Activated naive CD8-positive, alpha-beta T cell treated with anti-CD3 and anti-CD28 coated beads, Interleukin-2, amount 10 ng/mL, durations not matched to agents 7 days and 5 days (primary cell): ENCODE data around the gene SMG7. TPM values are rescaled to one million over a fixed set of nuclear protein-coding genes. Genes with fewer than 3 reads are reported as not detected.

Experiments used
- ATAC-seq: fragments of 150-1000 bp; cut with Tn5 transposase; one replicate; pipeline ENCODE4 v1.10.0; 2021; ENCODE audit warnings: low read depth, moderate library complexity
- POLR2A ChIA-PET: fragments of 350-600 bp; sonication (Branson Sonifier 250); formaldehyde crosslinking; loops from one replicate; lab custom pipeline; 2021; ENCODE audit warnings: antibody characterized with exemption; lab: Charles Lee
- DNase-seq: peaks from one replicate; pipeline ENCODE4 v3.0.0; 2021
- H3K27ac Mint-ChIP-seq: one replicate; pipeline ENCODE4 v1.8.0; 2022; ENCODE audit warnings: mild to moderate bottlenecking, mixed read lengths
- H3K27me3 Mint-ChIP-seq: one replicate; pipeline ENCODE4 v1.8.0; 2022; ENCODE audit warnings: mild to moderate bottlenecking, moderate library complexity, mixed read lengths
- H3K36me3 Mint-ChIP-seq: one replicate; pipeline ENCODE4 v1.8.0; 2021; ENCODE audit warnings: mild to moderate bottlenecking, mixed read lengths
- H3K4me1 Mint-ChIP-seq: one replicate; pipeline ENCODE4 v1.8.0; 2021; ENCODE audit warnings: mixed read lengths
- H3K4me3 Mint-ChIP-seq: one replicate; pipeline ENCODE4 v1.8.0; 2022; ENCODE audit warnings: mild to moderate bottlenecking, moderate library complexity, mixed read lengths
- H3K9me3 Mint-ChIP-seq: one replicate; pipeline ENCODE4 v1.8.0; 2021; ENCODE audit warnings: mixed read lengths
- total RNA-seq, 2 experiments: library from RNA; stranded (reverse); gene quantifications; one replicate each; pipeline ENCODE4 v1.2.3, GENCODE V29; 2021

SMG7 gene
- total RNA-seq, 2 experiments from 2014 or later, result 73.6 to 76.0 TPM

DNA sequence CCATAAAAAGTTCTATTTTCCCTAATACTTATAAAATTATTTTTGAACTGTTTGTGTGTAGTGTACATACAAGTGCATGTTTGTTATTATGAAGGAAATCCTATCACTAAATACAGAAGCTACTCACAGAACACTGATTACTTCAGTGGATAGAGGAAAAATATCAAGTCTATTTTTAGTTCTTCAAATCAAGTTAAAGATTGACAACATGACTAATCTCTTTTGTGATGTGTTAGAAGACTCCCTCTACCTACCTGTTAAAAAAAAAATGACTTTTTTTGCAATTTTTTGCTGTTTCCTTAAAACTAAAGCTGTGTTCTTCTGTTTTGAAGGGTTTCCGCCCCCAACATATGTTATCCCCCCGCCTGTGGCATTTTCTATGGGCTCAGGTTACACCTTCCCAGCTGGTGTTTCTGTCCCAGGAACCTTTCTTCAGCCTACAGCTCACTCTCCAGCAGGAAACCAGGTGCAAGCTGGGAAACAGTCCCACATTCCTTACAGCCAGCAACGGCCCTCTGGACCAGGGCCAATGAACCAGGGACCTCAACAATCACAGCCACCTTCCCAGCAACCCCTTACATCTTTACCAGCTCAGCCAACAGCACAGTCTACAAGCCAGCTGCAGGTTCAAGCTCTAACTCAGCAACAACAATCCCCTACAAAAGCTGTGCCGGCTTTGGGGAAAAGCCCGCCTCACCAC is 72.4 kb downstream of the SMG7 start:
- Mint-ChIP-seq H3K4me3 (no peak overlapping the region), H3K9me3 (no peaks in the 10 kb centered on the region), H3K36me3 (peaks cover 28% of the 10 kb centered on the region), H3K4me1 (peaks cover 8% of the 10 kb centered on the region), H3K27me3 (no peaks in the 10 kb centered on the region), H3K27ac (no peak overlapping the region)
- no peak for ATAC-seq
- DNase-seq, result no peak
- POLR2A ChIA-PET, result no interaction called here

DNA sequence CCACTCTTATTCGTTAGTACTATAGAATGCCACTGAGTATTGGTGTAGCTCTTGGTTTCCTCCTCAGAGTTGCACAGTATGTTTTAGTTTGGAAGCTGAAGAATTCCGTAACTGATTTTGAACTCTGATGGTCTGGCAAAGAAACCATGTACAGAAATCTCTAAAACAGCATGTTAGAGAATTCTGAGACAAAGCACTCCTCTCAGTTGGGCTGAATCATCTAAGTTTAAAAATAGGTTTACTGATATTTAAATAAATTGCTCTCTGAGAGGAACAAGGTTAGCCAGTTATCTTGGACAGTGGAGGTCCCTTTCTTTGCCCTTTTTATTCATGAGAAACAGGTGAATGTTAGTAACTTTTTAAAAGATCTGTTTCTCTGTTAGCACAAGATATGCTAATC is 74.1 kb downstream of the SMG7 start:
- H3K4me1 Mint-ChIP-seq, result peaks cover 8% of the 10 kb centered on the region
- no peaks in the 10 kb centered on the region for H3K27me3 Mint-ChIP-seq
- ATAC-seq (no peak), DNase-seq (no peak)
- H3K4me3 Mint-ChIP-seq, result no peak overlapping the region
- no peaks in the 10 kb centered on the region for H3K9me3 Mint-ChIP-seq
- peaks cover 32% of the 10 kb centered on the region for H3K36me3 Mint-ChIP-seq
- H3K27ac Mint-ChIP-seq, result no peak overlapping the region
- POLR2A ChIA-PET, result no interaction called here

DNA sequence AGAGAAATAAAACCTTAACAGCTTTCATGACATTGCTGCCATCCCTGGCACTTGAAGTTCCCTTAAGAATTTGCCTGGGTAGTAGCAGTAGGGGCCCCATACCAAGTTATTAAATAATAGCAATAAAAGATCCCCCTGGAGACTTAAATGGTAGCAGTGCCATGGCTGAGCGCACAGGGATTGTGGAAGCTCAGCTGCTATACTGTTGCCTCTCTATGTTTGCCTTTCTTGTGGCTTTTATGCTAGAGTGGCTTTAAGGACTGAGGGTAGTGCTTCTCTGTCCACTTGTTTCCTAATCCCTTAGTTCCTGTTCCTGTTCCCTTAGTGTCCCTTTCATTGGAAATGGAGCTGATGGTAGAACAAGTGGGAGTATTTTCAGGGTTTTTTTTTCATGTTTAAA is 75.8 kb downstream of the SMG7 start:
- Mint-ChIP-seq H3K27me3 (no peaks in the 10 kb centered on the region), H3K4me1 (peaks cover 3% of the 10 kb centered on the region), H3K4me3 (no peak overlapping the region), H3K9me3 (no peaks in the 10 kb centered on the region), H3K36me3 (peaks cover 29% of the 10 kb centered on the region), H3K27ac (no peak overlapping the region)
- POLR2A ChIA-PET, result no interaction called here
- DNase-seq (no peak), ATAC-seq (no peak)

DNA sequence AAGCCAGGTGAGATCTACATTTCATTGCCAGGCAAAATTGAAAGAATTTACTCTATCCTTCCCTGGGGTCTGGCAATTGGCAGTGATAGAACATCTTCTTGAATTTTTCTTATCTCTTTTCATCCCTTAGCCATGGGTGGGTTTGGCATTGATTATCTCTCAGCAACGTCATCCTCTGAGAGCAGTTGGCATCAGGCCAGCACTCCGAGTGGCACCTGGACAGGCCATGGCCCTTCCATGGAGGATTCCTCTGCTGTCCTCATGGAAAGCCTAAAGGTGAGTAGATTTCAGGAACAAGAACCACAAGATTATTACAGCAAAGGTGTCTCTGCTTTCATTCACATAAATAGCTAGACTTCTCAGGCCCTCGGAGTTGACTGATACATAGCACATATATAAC is 78.6 kb downstream of the SMG7 start:
- Mint-ChIP-seq H3K9me3 (no peaks in the 10 kb centered on the region), H3K27me3 (no peaks in the 10 kb centered on the region), H3K27ac (peak overlapping the region; percentile 27)

DNA sequence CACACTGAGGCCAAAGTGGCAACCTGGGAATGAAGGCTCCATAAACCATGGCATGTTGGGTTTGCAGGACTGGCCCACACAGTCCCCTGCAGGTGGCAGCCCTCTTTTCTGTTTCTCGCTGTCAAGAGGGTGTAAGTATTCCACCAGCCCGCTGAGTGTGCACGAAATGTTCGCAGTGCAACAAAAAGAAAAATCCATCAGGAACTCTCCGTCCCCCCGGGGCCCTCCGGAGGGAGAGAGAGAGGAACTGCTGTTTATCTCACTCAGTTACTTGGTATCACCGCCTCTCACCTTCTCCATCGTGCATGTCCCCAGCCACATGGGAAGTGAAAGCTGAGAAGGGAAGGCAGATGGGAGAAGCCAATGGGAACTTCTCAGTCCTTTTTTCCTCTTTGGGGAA is 79.6 kb downstream of the SMG7 start:
- Mint-ChIP-seq H3K9me3 (no peaks in the 10 kb centered on the region), H3K27ac (no peak overlapping the region), H3K27me3 (no peaks in the 10 kb centered on the region), H3K36me3 (peaks cover 27% of the 10 kb centered on the region), H3K4me1 (peaks cover 5% of the 10 kb centered on the region), H3K4me3 (no peak overlapping the region)
- ATAC-seq (no peak), DNase-seq (no peak)
- POLR2A ChIA-PET, result no interaction called here

More for the DNA sequence above, 78.6 kb downstream of the SMG7 start:
- Mint-ChIP-seq H3K4me3 (no peak overlapping the region), H3K4me1 (peaks cover 5% of the 10 kb centered on the region), H3K36me3 (peaks cover 29% of the 10 kb centered on the region)
- ATAC-seq (no peak), DNase-seq (no peak)
- POLR2A ChIA-PET, result no interaction called here

DNA sequence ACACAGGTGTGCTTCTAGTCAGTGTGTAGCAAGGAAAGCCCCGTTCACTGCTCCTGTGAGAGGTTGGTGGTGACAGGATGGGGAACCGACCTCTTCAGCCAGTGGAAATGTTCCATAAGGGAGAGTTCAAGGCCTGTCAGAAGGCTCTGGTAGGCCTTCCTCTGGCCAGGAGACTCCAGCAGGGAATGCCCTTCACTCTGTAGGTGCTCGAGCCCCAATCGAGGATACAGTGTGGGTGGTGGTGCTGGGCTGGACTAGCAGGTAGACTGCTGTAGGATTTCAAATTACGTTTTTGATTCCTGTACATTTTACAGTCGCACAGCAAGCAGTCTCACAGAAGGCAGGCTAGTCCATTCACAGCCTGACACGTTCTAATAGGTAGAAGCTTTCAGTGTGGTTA is 80.1 kb downstream of the SMG7 start:
- Mint-ChIP-seq H3K27me3 (no peaks in the 10 kb centered on the region), H3K9me3 (no peaks in the 10 kb centered on the region), H3K27ac (no peak overlapping the region), H3K4me1 (peaks cover 5% of the 10 kb centered on the region), H3K4me3 (no peak overlapping the region), H3K36me3 (peaks cover 28% of the 10 kb centered on the region)
- POLR2A ChIA-PET, result no interaction called here
- no peak for DNase-seq
- ATAC-seq, result no peak

DNA sequence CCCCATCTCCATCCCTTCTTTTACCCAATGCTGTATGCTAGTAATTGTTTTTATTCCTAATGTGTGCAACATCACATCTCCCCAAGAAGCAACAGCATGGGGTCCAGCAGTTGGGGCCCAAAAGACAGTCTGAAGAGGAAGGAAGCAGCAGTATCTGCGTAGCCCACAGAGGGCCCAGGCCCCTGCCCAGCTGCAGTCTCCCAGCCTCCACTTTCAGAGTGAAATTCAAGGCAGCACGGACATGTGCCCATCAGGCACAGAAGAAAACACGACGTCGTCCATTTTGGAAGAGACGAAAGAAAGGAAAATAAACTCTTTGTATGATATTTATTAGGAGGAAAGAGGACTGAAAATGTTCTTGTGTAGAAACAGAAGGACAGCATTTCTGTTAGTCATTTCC is 80.6 kb downstream of the SMG7 start:
- no peak overlapping the region for H3K27ac Mint-ChIP-seq
- POLR2A ChIA-PET, result no interaction called here

DNA sequence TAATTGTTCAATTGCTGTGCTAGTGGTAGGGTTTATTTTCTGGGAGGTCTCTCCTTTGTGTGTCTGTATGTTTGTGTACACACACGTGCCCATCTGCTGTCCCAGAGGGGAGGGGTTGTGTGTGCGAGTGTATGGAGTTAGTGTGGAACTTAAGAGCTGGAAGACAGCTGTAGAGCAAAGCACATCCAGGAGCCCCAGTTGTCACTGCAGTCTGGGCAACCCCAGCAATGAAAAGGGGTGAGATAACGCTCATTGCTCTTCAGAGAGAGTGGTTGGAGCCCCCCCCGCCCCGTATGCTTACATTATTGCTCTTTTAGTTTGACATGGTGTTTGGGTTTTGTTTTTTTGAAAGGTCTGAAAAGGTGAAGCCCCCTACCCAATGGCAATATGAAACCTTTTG is 81.0 kb downstream of the SMG7 start:
- H3K9me3 Mint-ChIP-seq, result no peaks in the 10 kb centered on the region
- no peaks in the 10 kb centered on the region for H3K27me3 Mint-ChIP-seq
- ATAC-seq (no peak), DNase-seq (no peak)
- H3K36me3 Mint-ChIP-seq, result peaks cover 33% of the 10 kb centered on the region
- H3K4me1 Mint-ChIP-seq, result peaks cover 5% of the 10 kb centered on the region
- H3K4me3 Mint-ChIP-seq, result no peak overlapping the region
- POLR2A ChIA-PET, result no interaction called here
- H3K27ac Mint-ChIP-seq, result no peak overlapping the region

More for the DNA sequence above, 80.6 kb downstream of the SMG7 start:
- Mint-ChIP-seq H3K36me3 (peaks cover 32% of the 10 kb centered on the region), H3K9me3 (no peaks in the 10 kb centered on the region), H3K4me1 (peaks cover 5% of the 10 kb centered on the region), H3K27me3 (no peaks in the 10 kb centered on the region), H3K4me3 (no peak overlapping the region)
- ATAC-seq, result no peak
- DNase-seq, result no peak

DNA sequence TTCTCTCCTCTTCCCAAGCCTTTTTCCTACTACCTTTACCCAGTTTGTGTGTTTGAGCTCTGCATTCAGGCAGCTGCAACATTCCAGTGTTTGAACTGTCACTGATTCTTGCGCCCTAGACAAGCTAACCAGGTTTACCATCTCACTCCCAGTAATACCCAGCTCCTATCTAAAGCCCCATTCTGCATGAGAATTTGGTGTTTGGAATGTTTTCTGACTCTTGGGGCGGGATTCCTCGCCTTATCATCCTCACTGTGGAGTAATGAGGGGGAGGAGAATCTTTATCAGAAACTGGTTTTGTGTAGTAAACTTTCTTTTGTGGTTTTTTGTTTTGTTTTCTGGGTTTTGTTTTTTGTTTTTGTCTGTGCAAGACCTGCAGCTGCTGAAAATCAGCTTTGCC is 81.5 kb downstream of the SMG7 start:
- no peak for ATAC-seq

DNA sequence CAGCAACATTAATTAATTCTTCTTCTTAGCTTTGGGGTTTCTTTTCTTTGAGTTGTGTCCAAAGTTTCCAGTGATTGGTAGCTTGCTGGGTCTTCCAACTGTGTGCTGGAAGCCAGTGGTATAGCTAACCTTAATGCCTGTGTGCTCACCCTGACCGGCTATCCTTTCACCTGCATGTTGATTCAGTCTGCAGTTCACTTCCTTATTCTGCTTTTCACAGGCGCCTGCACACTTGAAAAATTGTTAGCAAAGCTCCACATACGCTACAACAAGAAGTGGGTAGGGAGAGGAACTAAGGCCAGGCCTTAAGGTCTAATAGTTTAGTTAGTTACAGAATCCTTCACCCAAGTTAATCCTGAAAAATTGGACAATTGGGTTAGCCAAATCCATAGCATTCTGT is 82.3 kb downstream of the SMG7 start:
- DNase-seq (no peak), ATAC-seq (no peak)
- Mint-ChIP-seq H3K4me1 (peaks cover 5% of the 10 kb centered on the region), H3K27ac (no peak overlapping the region), H3K36me3 (peaks cover 31% of the 10 kb centered on the region), H3K27me3 (no peaks in the 10 kb centered on the region), H3K9me3 (no peaks in the 10 kb centered on the region), H3K4me3 (no peak overlapping the region)
- POLR2A ChIA-PET, result no interaction called here

More for the DNA sequence above, 81.5 kb downstream of the SMG7 start:
- Mint-ChIP-seq H3K4me3 (no peak overlapping the region), H3K27ac (peak overlapping the region; percentile 67), H3K4me1 (peaks cover 5% of the 10 kb centered on the region), H3K9me3 (no peaks in the 10 kb centered on the region), H3K27me3 (no peaks in the 10 kb centered on the region), H3K36me3 (peaks cover 30% of the 10 kb centered on the region)
- POLR2A ChIA-PET, result no interaction called here
- DNase-seq, result no peak

DNA sequence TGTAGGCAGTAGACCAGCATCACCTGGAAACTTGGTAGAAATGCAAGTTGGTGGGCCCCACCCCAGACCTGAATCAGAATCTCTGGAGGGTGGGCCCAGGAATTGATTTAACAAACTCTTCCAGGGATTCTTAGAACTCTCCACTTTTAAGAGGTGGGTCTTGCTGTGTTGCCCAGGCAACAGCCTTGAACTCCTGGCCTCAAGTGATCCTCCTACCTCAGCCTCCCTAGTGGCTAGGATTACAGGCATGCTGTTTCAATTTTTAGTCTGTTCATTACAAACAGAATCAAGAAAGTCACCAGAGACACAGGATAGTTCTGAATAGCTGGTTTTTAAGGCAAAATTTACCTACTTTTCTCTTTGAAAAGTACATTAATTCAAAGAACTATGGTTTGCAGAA is 86.8 kb downstream of the SMG7 start:
- Mint-ChIP-seq H3K4me3 (no peak overlapping the region), H3K36me3 (peaks cover 15% of the 10 kb centered on the region), H3K27ac (no peak overlapping the region), H3K9me3 (no peaks in the 10 kb centered on the region), H3K4me1 (peaks cover 1% of the 10 kb centered on the region), H3K27me3 (no peaks in the 10 kb centered on the region)
- ATAC-seq, result no peak
- no peak for DNase-seq
- POLR2A ChIA-PET, result no interaction called here

DNA sequence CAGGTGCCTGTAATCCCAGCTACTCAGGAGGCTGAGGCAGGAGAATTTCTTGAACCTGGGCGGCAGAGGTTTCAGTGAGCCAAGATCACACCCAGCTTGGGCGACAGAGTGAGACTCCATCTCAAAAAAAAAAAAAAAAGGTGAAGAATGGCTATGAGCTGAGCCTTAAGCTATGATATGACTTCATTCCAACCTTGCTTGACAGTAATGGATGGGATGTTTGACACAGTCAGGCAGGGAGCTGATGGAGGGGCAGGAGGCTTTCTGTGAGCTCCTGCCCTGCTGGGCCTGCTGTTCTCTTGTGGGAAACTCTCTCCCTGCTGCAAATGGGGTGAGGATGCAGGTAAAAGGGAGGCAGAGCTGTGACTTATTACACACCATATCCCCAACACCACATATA is 90.4 kb downstream of the SMG7 start:
- H3K4me1 Mint-ChIP-seq, result peaks cover 7% of the 10 kb centered on the region
- H3K9me3 Mint-ChIP-seq, result no peaks in the 10 kb centered on the region
- POLR2A ChIA-PET, result interaction anchor here (1.0 kb wide), 1 partner anchor 63 kb away, joined by 3 read pairs; no protein-coding TSS in a partner anchor
- peaks cover 7% of the 10 kb centered on the region for H3K36me3 Mint-ChIP-seq
- no peaks in the 10 kb centered on the region for H3K27me3 Mint-ChIP-seq
- no peak overlapping the region for H3K4me3 Mint-ChIP-seq
- no peak for DNase-seq
- H3K27ac Mint-ChIP-seq, result no peak overlapping the region
- no peak for ATAC-seq

DNA sequence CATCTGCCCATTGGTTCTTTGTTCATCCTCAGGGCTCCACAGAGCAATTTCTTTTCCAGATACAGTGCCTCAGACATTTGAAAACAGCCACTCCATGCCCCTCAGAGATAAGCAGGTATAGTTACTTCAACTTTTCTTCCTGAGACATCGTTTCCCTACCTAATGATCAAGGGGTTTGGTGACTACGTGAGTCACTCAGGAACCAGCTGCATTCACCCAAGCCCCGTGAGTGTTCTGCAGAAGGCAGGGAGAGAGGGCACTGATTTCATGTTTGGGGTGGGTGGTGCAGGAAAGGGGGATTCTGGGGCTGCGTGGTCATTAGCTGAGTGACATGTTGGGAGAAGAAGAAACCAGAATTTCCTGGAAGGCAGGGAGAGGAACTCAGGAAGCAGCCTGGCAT is 93.0 kb downstream of the SMG7 start:
- H3K4me3 Mint-ChIP-seq, result no peak overlapping the region
- ATAC-seq (no peak), DNase-seq (no peak)
- no peaks in the 10 kb centered on the region for H3K9me3 Mint-ChIP-seq
- no peak overlapping the region for H3K27ac Mint-ChIP-seq
- POLR2A ChIA-PET, result no interaction called here
- peaks cover 8% of the 10 kb centered on the region for H3K4me1 Mint-ChIP-seq
- H3K27me3 Mint-ChIP-seq, result no peaks in the 10 kb centered on the region
- peaks cover 5% of the 10 kb centered on the region for H3K36me3 Mint-ChIP-seq

DNA sequence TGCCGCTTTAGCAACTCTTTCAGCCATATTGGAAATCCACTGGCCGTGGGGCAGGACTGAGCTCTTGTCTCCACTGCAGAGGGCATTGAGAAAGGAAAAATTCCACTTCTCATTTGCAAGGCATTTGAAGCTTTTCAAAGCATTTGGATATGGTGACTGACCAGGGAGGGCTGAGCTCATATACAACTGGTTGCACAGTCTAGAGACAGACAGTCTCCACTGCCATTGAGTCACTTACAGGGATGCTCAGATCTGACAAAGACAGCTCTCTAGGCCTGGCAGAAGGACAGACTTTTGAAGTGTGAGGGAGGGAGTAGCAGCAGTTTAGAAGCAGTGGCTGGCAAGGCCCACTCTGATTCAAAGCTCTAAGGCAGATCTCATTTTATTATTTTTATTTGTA is 93.7 kb downstream of the SMG7 start:
- ATAC-seq (no peak), DNase-seq (no peak)
- POLR2A ChIA-PET, result no interaction called here
- Mint-ChIP-seq H3K27ac (no peak overlapping the region), H3K4me1 (peaks cover 8% of the 10 kb centered on the region), H3K27me3 (no peaks in the 10 kb centered on the region), H3K36me3 (peaks cover 5% of the 10 kb centered on the region), H3K4me3 (no peak overlapping the region), H3K9me3 (no peaks in the 10 kb centered on the region)
